GM23338 (cell line): ENCODE results near the gene METTL5. TPM values are rescaled to one million over a fixed set of nuclear protein-coding genes. Genes with fewer than 3 reads are reported as not detected.

Experiments used
- ATAC-seq: fragments of 200-7000 bp; cut with Tn5 transposase; 3 replicates; pipeline ENCODE4 v1.9.1; 2020
- DNase-seq: peaks from one replicate; pipeline ENCODE4 v3.0.0-alpha.2; 2015; ENCODE audit warnings: low spot score
- H2AFZ ChIP-seq: fragments of 200-600 bp; sonication (generic); 2 replicates; pipeline ENCODE4 v1.8.0; 2016; ENCODE audit warnings: antibody characterized with exemption, mild to moderate bottlenecking, moderate library complexity
- H3F3A ChIP-seq: fragments of 200-600 bp; sonication (generic); replicated peaks from 2 replicates; pipeline ENCODE4 v1.8.0; 2017; ENCODE audit warnings: antibody characterized with exemption, mixed run types, low read depth
- H3K27ac ChIP-seq: fragments of 200-600 bp; sonication (generic); 2 replicates; pipeline ENCODE4 v1.6.1; 2016; ENCODE audit warnings: low read depth
- H3K27me3 ChIP-seq: fragments of 200-600 bp; sonication (generic); 2 replicates; pipeline ENCODE4 v1.8.0; 2016; ENCODE audit warnings: mild to moderate bottlenecking, mixed run types, moderate library complexity; ENCODE audit not compliant: insufficient read depth
- H3K36me3 ChIP-seq: fragments of 200-600 bp; sonication (generic); 2 replicates; pipeline ENCODE4 v1.8.0; 2016; ENCODE audit warnings: mild to moderate bottlenecking; ENCODE audit not compliant: insufficient read depth
- H3K4me1 ChIP-seq: fragments of 200-600 bp; sonication (generic); 2 replicates; pipeline ENCODE4 v1.8.0; 2016; ENCODE audit warnings: mild to moderate bottlenecking, moderate library complexity; ENCODE audit not compliant: insufficient read depth
- H3K4me2 ChIP-seq: fragments of 200-600 bp; sonication (generic); 2 replicates; pipeline ENCODE4 v1.7.1; 2017; ENCODE audit warnings: mixed run types
- H3K4me3 ChIP-seq: fragments of 200-600 bp; sonication (generic); 2 replicates; pipeline ENCODE4 v1.6.1; 2016; ENCODE audit warnings: mixed run types
- H3K79me2 ChIP-seq: fragments of 200-600 bp; sonication (generic); replicated peaks from 2 replicates; pipeline ENCODE4 v1.8.0; 2017; ENCODE audit warnings: mild to moderate bottlenecking; ENCODE audit not compliant: insufficient read depth
- H3K9me2 ChIP-seq: fragments of 200-600 bp; sonication (generic); 2 replicates; pipeline ENCODE4 v1.8.0; 2017; ENCODE audit not compliant: insufficient read depth
- H4K20me1 ChIP-seq: fragments of 200-600 bp; sonication (generic); replicated peaks from 2 replicates; pipeline ENCODE4 v1.8.0; 2017; ENCODE audit warnings: mild to moderate bottlenecking; ENCODE audit not compliant: insufficient read depth
- H3K27ac Mint-ChIP-seq: 2 replicates; pipeline ENCODE4 v1.8.0; 2020; ENCODE audit warnings: inconsistent platforms, mild to moderate bottlenecking, moderate library complexity, mixed read lengths
- H3K27me3 Mint-ChIP-seq: 3 replicates; pipeline ENCODE4 v1.8.0; 2022; ENCODE audit warnings: low read depth, mild to moderate bottlenecking, moderate library complexity, mixed read lengths, inconsistent platforms; ENCODE audit not compliant: insufficient read depth, poor library complexity
- H3K36me3 Mint-ChIP-seq: 3 replicates; pipeline ENCODE4 v1.8.0; 2021; ENCODE audit warnings: low read depth, mild to moderate bottlenecking, inconsistent platforms, moderate library complexity, mixed read lengths
- H3K4me1 Mint-ChIP-seq: 3 replicates; pipeline ENCODE4 v1.8.0; 2020; ENCODE audit warnings: mild to moderate bottlenecking, inconsistent platforms, mixed read lengths
- H3K4me3 Mint-ChIP-seq: 3 replicates; pipeline ENCODE4 v1.8.0; 2021; ENCODE audit warnings: moderate library complexity, mild to moderate bottlenecking, inconsistent platforms, mixed read lengths
- H3K9me3 Mint-ChIP-seq: 3 replicates; pipeline ENCODE4 v1.8.0; 2020; ENCODE audit warnings: moderate library complexity, mild to moderate bottlenecking, inconsistent platforms, mixed read lengths
- CREB1 ChIP-seq: fragments of 250-450 bp; sonication (Bioruptor Pico); IDR thresholded peaks from 2 replicates; pipeline ENCODE4 v1.5.0; 2020; ENCODE audit warnings: low read depth, mild to moderate bottlenecking, moderate library complexity
- CTCF ChIP-seq, 2 experiments: fragments of 200-600 bp in 1 of 2; sonication (generic) in 1 of 2; conservative IDR thresholded peaks; 2 replicates each; pipeline versions ENCODE4 v1.5.1 to v1.6.1; 2016 to 2017; ENCODE audit warnings: antibody characterized with exemption in 2 of 2, low read depth in 2 of 2, mild to moderate bottlenecking in 2 of 2, moderate library complexity in 1 of 2
- ETS1 ChIP-seq: IDR thresholded peaks from 2 replicates; pipeline ENCODE4 v1.6.1; 2016; ENCODE audit warnings: antibody characterized with exemption
- EZH2 ChIP-seq: fragments of 200-600 bp; sonication (generic); IDR thresholded peaks from one replicate; pipeline ENCODE4 v1.8.0; 2017; ENCODE audit warnings: antibody characterized with exemption, mild to moderate bottlenecking, low read depth; ENCODE audit not compliant: unreplicated experiment
- EZH2phosphoT487 ChIP-seq: fragments of 200-600 bp; sonication (generic); IDR thresholded peaks from one replicate; pipeline ENCODE4 v1.8.1; 2018; ENCODE audit warnings: antibody characterized with exemption; ENCODE audit not compliant: unreplicated experiment
- JUNB ChIP-seq: IDR thresholded peaks from one replicate; pipeline ENCODE4 v1.6.1; 2016; ENCODE audit warnings: antibody characterized with exemption; ENCODE audit not compliant: unreplicated experiment
- NANOG ChIP-seq: IDR thresholded peaks from 2 replicates; pipeline ENCODE4 v1.6.1; 2016; ENCODE audit warnings: antibody characterized with exemption, borderline replicate concordance
- POLR2AphosphoS5 ChIP-seq: IDR thresholded peaks from 2 replicates; pipeline ENCODE4 v1.6.1; 2016; ENCODE audit warnings: antibody characterized with exemption, low read depth
- REST ChIP-seq: IDR thresholded peaks from one replicate; pipeline ENCODE4 v1.6.1; 2018; ENCODE audit warnings: antibody characterized with exemption; ENCODE audit not compliant: unreplicated experiment
- STAT1 ChIP-seq: IDR thresholded peaks from one replicate; pipeline ENCODE4 v1.6.1; 2016; ENCODE audit warnings: antibody characterized with exemption; ENCODE audit not compliant: unreplicated experiment
- ZNF114 ChIP-seq: fragments of 250-450 bp; sonication (Bioruptor Pico); IDR thresholded peaks from 2 replicates; pipeline ENCODE4 v1.5.0; 2020; ENCODE audit warnings: mild to moderate bottlenecking, moderate library complexity
- ZNF331 ChIP-seq: fragments of 250-450 bp; sonication (Bioruptor Pico); IDR thresholded peaks from 2 replicates; pipeline ENCODE4 v1.5.0; 2020; ENCODE audit warnings: low read depth, mild to moderate bottlenecking, moderate library complexity
- ZNF462 ChIP-seq: fragments of 250-450 bp; sonication (Bioruptor Pico); IDR thresholded peaks from 2 replicates; pipeline ENCODE4 v1.5.0; 2020; ENCODE audit warnings: mild to moderate bottlenecking, moderate library complexity
- polyA plus RNA-seq: library from polyadenylated mRNA; unstranded; fragments of >200 nt; fragmentation: Nextera tagmentation; extraction: Ambion mirVana; gene quantifications from 2 replicates; pipeline ENCODE4 v1.2.1, GENCODE V29; 2016
- total RNA-seq: library from RNA; depleted of rRNA; stranded (reverse); fragments of >200 nt; shearing (Covaris generic); gene quantifications from 2 replicates; pipeline ENCODE4 v1.2.3, GENCODE V29; 2014

The METTL5 gene
- total and polyA plus RNA-seq, 2 experiments from 2014 or later = 74.8 to 233 TPM

- Mint-ChIP-seq H3K27ac (no peak overlapping the region; the same call in 1 of the 2 replicates), H3K4me1 (peaks cover 17% of the 10 kb centered on the region), H3K9me3 (no peaks in the 10 kb centered on the region; the same call in 2 of the 3 replicates), H3K36me3 (0 out of 3 replicates have a peak, but pooled peaks cover 4% of the 10 kb centered on the region), H3K27me3 (peaks cover 19% of the 10 kb centered on the region), H3K4me3 (peak overlapping the region; percentile 90)
- DNase-seq (peak; percentile 27), ATAC-seq (peak; percentile 7; the same call in 2 of the 3 replicates)
- H2AFZ ChIP-seq = no peak overlapping the region
- H3F3A ChIP-seq = no peaks in the 10 kb centered on the region
- H3K9me2 ChIP-seq = no peaks in the 10 kb centered on the region
- H4K20me1 ChIP-seq = peaks cover 12% of the 10 kb centered on the region
- H3K4me2 ChIP-seq = peak overlapping the region; percentile 93
- no peaks in the 10 kb centered on the region; the same call in 1 of the 2 replicates for H3K27me3 ChIP-seq
- H3K79me2 ChIP-seq = peaks cover 62% of the 10 kb centered on the region
- peaks cover 12% of the 10 kb centered on the region; the same call in 1 of the 2 replicates for H3K4me1 ChIP-seq
- peak overlapping the region; percentile 81 for H3K4me3 ChIP-seq
- no peak overlapping the region for H3K27ac ChIP-seq
- H3K36me3 ChIP-seq = no peaks in the 10 kb centered on the region
- TF ChIP-seq CREB1 (no peak), CTCF (conservative IDR thresholded peaks at IDR 0.05; ENCODE audit: low read depth in 2 of 2) (no peak), REST (no peak), JUNB (no peak), STAT1 (no peak), ZNF114 (CRISPR knock-in tag) (no peak), POLR2AphosphoS5 (no peak), EZH2phosphoT487 (no peak), NANOG (no peak), ZNF331 (CRISPR knock-in tag) (no peak), ZNF462 (CRISPR knock-in tag) (no peak), EZH2 (no peak), ETS1 (no peak)
Observed at GRCh38 chr2:169828141-169828811, 3.6 kb upstream of the METTL5 start.
